ENCODE data around the gene AKAP6. TPM values are rescaled to one million over a fixed set of nuclear protein-coding genes. Genes with fewer than 3 reads are reported as not detected.

The AKAP6 gene
- total RNA-seq, 1 donor from 2014 or later: 6.4 TPM

GRCh38 chr14:32427726-32428528 lies 98.8 kb downstream of the AKAP6 start:
- intact Hi-C loops (cut with DNase I): no loop called here
- no peak for ATAC-seq

GRCh38 chr14:32428875-32429274 lies 99.8 kb downstream of the AKAP6 start:
- no peak for ATAC-seq
- DNase-seq (ENCODE audit: low spot score): no peak
- intact Hi-C loops (cut with DNase I): no loop called here

More at GRCh38 chr14:32427726-32428528, 98.8 kb downstream of the AKAP6 start:
- no peak for DNase-seq (ENCODE audit: low spot score)

GRCh38 chr14:32430326-32430725 lies 101.2 kb downstream of the AKAP6 start:
- intact Hi-C loops (cut with DNase I): no loop called here

GRCh38 chr14:32432813-32433538 lies 103.9 kb downstream of the AKAP6 start:
- no peak for DNase-seq (ENCODE audit: low spot score)
- intact Hi-C loops (cut with DNase I): no loop called here
- ATAC-seq: peak; percentile 52

More at GRCh38 chr14:32430326-32430725, 101.2 kb downstream of the AKAP6 start:
- no peak for ATAC-seq
- no peak for DNase-seq (ENCODE audit: low spot score)

DNA sequence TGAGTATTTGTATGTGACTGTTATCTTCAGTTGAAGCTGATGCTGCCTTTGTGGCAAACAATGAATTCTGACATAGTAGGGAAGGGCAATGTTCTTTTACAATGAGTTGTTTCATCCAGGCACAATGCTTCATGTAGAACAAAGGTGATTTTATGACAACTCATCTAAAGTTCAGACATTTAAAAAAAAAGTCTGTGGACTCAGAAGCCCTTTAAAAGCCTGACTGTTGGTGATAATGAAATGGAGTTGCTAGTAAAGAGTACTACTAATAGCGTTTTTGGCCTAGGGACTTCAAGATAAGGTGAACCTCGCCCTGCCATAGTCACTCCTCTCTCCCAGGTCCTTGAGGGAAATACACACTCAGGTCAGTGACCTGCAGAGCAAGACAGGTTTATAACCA lies 105.1 kb downstream of the AKAP6 start:
- no peak for ATAC-seq
- no peak for DNase-seq (ENCODE audit: low spot score)
- intact Hi-C loops (cut with DNase I): no loop called here

DNA sequence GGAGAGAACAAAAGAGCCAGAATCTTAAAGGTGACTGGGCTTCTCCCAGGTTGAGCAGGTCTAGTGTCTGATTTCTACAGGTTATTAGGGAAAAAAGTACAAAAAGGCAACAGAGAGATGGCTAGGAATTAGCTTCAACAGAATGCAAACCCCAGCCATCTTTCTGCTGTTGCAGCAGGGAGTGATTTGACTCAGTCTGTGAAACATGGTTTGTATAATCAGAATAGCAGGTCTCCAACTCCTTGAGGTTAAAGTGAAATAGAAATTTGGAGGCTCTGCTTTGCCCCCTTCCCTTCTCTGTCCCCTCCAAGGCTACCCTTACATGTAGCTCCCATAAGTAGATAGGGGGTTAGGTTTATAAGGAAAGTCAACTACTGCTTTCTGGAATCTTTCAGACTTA lies 105.8 kb downstream of the AKAP6 start:
- ATAC-seq: no peak
- no peak for DNase-seq (ENCODE audit: low spot score)
- intact Hi-C loops (cut with DNase I): no loop called here

- no peak for ATAC-seq
- intact Hi-C loops (cut with DNase I): no loop called here
These were observed 106.3 kb downstream of the AKAP6 start for GRCh38 chr14:32435411-32435810.

DNA sequence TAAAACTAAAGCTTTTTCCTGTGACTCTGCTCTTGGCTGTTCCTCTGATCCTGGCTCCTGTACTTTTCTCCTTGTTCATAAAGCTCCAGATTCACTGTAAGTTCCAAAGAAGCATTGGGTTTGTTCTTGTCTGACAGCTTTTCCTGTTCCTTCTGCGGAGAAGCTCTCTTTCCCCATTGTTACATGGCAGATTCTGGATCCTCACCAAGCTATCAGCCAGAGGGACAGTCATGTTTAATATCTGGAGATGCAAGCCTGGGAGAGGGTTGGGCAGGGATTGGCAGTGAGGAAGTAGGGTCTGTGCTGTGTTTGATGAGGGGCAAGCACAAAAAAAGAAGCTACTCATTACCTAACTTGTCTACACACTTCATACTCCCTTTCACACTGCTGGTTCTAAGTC lies 107.9 kb downstream of the AKAP6 start:
- DNase-seq (ENCODE audit: low spot score) (no peak), ATAC-seq (no peak)
- intact Hi-C loops (cut with DNase I): no loop called here

More at GRCh38 chr14:32435411-32435810, 106.3 kb downstream of the AKAP6 start:
- no peak for DNase-seq (ENCODE audit: low spot score)

DNA sequence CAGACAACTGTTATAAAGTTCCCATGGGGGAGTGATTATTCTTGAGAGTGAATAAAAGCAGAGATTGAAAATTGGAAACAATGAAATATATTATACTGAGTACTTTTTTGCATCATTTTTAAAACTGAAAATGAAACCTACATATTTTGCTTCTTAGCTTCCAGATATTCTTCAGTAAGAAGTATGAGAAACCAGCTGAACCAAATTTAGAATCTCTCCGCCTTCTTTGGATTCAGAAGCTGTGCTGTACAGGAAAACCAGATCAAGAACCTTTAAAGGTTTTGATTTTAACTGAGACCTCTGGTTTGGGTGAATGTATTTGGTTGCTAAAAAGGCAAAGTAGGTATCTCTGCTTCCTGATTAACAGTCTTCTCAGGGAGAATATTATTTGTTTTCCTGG lies 109.4 kb downstream of the AKAP6 start:
- DNase-seq (ENCODE audit: low spot score): no peak
- intact Hi-C loops (cut with DNase I): no loop called here
- ATAC-seq: no peak

GRCh38 chr14:32443890-32444661 lies 115.0 kb downstream of the AKAP6 start:
- intact Hi-C loops (cut with DNase I): no loop called here
- DNase-seq (ENCODE audit: low spot score): no peak
- ATAC-seq: no peak

DNA sequence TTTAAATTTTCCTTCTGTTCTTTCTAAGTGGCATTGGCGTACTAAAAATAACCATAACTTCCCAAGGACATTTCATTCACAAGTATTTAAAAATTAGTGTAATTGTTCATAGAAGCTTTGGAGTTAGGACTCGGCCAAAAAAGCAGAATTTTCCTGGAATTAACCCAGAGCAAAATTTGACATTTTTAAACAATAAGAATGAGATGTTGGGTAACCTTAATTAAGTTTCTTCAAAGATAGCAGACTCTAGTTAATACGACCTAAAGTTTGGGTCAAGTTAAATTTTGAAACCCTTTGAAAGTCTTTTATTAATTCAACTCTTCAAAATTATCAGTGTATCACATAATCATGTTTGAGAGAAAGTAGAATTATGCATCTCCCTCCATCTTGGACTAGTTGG lies 118.3 kb downstream of the AKAP6 start:
- no peak for DNase-seq (ENCODE audit: low spot score)
- intact Hi-C loops (cut with DNase I): no loop called here
- ATAC-seq: no peak

DNA sequence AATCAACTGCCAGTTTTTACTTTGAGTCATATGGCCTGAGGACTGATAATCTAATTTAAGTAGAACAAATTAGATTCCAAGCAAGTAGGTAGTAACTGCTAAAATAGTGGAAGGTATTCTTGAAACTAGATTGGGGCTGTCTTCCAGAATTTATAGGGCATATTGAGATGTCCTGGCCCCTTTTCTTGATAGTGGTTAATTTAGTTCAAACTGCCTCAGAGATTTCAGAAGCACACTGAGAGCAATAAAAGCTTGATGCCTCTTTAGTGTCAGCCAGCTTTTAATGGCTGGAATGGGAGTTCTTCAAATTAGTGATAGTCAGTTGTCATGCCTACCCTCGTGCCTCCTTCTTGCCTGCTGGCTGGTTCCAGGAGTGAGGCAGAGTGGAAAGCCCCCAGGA lies 120.5 kb downstream of the AKAP6 start:
- DNase-seq (ENCODE audit: low spot score) (no peak), ATAC-seq (no peak)
- intact Hi-C loops (cut with DNase I): no loop called here

- intact Hi-C loops (cut with DNase I): no loop called here
- no peak for ATAC-seq
- no peak for DNase-seq (ENCODE audit: low spot score)
These were observed 122.0 kb downstream of the AKAP6 start for GRCh38 chr14:32450919-32451675.

- ATAC-seq (no peak), DNase-seq (ENCODE audit: low spot score) (no peak)
- intact Hi-C loops (cut with DNase I): no loop called here
These were observed 125.0 kb downstream of the AKAP6 start for GRCh38 chr14:32453857-32454810.

DNA sequence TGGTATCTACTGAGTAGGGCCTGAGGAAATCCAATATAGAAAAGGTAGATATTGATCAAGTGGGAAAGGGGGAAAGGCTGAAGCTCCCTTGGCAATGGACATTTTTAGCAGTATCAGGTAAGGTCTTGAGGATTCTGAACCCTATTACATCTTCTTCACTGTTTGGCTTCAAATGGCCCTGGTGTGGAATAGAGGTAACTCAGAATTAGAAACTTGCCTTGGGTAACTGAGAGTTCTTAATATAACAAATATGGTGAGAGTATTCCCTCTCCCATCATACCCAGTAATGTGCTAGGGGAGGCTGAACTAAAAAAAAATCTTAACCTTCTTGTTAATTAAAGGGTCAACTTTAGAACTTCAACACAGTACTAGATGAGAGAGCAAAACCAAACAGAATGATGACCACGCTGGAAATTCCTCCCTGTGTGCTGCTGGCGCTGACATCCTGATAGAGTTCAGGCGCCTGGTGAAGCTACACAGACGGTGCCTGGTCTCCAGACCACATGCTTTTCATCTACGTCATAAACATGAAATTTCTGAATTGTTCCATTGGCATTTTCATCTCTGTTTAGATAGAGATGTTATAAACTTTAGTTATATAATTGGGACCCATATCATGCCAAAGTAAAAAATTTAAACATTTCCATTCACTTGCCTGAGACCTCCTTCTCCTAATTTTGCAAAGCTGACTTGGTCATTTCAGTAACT lies 128.3 kb downstream of the AKAP6 start:
- ATAC-seq (no peak), DNase-seq (ENCODE audit: low spot score) (no peak)
- intact Hi-C loops (cut with DNase I): no loop called here

- no peak for DNase-seq (ENCODE audit: low spot score)
- intact Hi-C loops (cut with DNase I): no loop called here
- no peak for ATAC-seq
These were observed 129.6 kb downstream of the AKAP6 start for GRCh38 chr14:32458720-32459119.

DNA sequence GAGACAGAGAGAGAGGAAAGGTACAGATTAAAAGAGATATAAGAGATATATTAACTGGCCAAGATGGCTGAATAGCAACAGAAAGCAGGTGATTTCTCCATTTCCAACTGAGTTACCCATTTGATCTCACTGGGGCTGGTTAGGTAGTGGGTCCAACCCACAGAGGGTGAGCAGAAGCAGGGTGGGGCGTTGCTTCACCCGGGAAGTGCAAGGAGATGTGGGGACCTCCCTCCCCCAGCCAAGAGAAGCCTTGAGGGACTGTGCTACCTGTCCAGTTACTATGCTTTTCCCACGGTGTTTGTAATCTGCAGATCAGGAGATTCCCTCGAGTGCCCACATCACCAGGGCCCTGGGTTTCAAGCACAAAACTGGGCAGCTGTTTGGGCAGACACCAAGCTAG lies 131.2 kb downstream of the AKAP6 start:
- DNase-seq (ENCODE audit: low spot score) (no peak), ATAC-seq (no peak)
- intact Hi-C loops (cut with DNase I): no loop called here
